Smooth muscle cell (in vitro differentiated cells): Measurements from ENCODE around the gene CD34. TPM values are rescaled to one million over a fixed set of nuclear protein-coding genes. Genes with fewer than 3 reads are reported as not detected.

Source experiments
- DNase-seq: peaks from one replicate; lab custom pipeline; 2025; ENCODE audit not compliant: unreplicated experiment; lab: John Stamatoyannopoulos, UW
- H2AFZ ChIP-seq: fragments of 200-600 bp; sonication (generic); 2 replicates; pipeline ENCODE4 v1.6.0; 2016; ENCODE audit warnings: antibody characterized with exemption, low read depth, mild to moderate bottlenecking
- H3F3A ChIP-seq: fragments of 200-600 bp; sonication (generic); 2 replicates; pipeline ENCODE4 v1.6.0; 2017; ENCODE audit warnings: antibody characterized with exemption, low read depth
- H3K27ac ChIP-seq: fragments of 200-600 bp; sonication (generic); 2 replicates; pipeline ENCODE4 v1.5.1; 2016; ENCODE audit warnings: low read depth, mild to moderate bottlenecking
- H3K27me3 ChIP-seq: fragments of 200-600 bp; sonication (generic); 2 replicates; pipeline ENCODE4 v1.6.1; 2016; ENCODE audit warnings: low read depth, mild to moderate bottlenecking
- H3K36me3 ChIP-seq: fragments of 200-600 bp; sonication (generic); 2 replicates; pipeline ENCODE4 v1.5.1; 2016; ENCODE audit warnings: low read depth
- H3K4me1 ChIP-seq: fragments of 200-600 bp; sonication (generic); 2 replicates; pipeline ENCODE4 v1.5.1; 2016; ENCODE audit warnings: low read depth
- H3K4me2 ChIP-seq: fragments of 200-600 bp; sonication (generic); 2 replicates; pipeline ENCODE4 v1.6.0; 2016; ENCODE audit warnings: mild to moderate bottlenecking
- H3K4me3 ChIP-seq: fragments of 200-600 bp; sonication (generic); 2 replicates; pipeline ENCODE4 v1.5.1; 2016; ENCODE audit warnings: mild to moderate bottlenecking
- H3K79me2 ChIP-seq: fragments of 200-600 bp; sonication (generic); 2 replicates; pipeline ENCODE4 v1.6.0; 2016; ENCODE audit warnings: low read depth, mild to moderate bottlenecking
- H3K9ac ChIP-seq: fragments of 200-600 bp; sonication (generic); 2 replicates; pipeline ENCODE4 v1.6.0; 2016; ENCODE audit warnings: low read depth
- H3K9me3 ChIP-seq: fragments of 200-600 bp; sonication (generic); replicated peaks from 2 replicates; pipeline ENCODE4 v1.5.1; 2016; ENCODE audit warnings: low read depth
- H4K20me1 ChIP-seq: fragments of 200-600 bp; sonication (generic); 2 replicates; pipeline ENCODE4 v1.6.0; 2016; ENCODE audit warnings: low read depth
- WGBS: methylation state at CpG from one replicate; pipeline ENCODE4 v1.1.7; 2016; ENCODE audit warnings: low lambda C conversion rate; 5-methylcytosine and 5-hydroxymethylcytosine counted together
- polyA plus RNA-seq: library from polyadenylated mRNA; unstranded; fragments of >200 nt; fragmentation: Nextera tagmentation; extraction: Ambion mirVana; gene quantifications from 2 replicates; pipeline ENCODE4 v1.2.1, GENCODE V29; 2016
- total RNA-seq: library from RNA; depleted of rRNA; stranded (reverse); fragments of >200 nt; gene quantifications from 2 replicates; pipeline ENCODE4 v1.2.3, GENCODE V29; 2014
- TF ChIP-seq, protein P1 (sequence below): fragments of 200-600 bp; sonication (generic); IDR thresholded peaks from 2 replicates; pipeline ENCODE4 v1.5.1; 2017; ENCODE audit warnings: borderline replicate concordance, mild to moderate bottlenecking, antibody characterized with exemption; ENCODE audit not compliant: insufficient read depth, poor library complexity, severe bottlenecking

CD34 gene
- total and polyA plus RNA-seq, 2 experiments from 2014 or later, result not detected

DNA sequence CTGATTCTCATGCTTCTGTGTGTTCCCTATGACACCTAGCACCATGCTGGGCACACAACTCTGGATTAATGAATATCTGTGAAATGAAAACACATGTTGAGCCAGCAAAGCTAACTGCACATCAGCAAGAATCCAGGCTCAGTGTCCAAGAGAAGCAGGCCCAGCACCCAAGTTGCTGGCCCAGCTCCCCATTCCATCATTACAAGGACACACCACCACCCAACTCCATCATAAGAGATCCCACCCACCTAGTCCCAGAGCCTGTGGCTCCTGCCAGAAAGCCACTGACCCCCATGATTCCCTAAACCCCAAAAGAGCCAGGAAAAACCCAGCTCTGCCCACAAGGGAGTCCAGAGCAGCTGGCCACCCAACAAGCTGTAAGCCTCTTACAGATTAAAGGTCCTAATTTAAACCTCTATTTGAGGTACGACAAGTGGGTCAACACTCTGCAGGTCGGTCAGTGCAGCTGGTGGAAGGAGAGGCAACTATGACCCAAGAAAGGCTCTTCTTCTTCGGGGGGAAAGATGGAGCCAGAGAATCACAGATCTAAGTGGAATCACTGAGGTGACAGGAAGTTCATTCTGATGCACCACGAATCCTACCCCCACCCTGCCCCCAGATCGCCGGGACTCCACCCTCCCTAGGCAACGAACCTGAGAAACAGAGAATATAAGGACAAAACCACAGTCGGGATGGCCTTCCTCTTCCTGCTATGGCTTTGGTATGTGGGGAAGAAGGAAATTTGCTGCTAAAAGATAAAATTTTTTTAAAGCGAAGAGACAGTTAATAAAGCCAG is 58.2 kb downstream of the CD34 start:
- TF ChIP-seq, protein P1, sequence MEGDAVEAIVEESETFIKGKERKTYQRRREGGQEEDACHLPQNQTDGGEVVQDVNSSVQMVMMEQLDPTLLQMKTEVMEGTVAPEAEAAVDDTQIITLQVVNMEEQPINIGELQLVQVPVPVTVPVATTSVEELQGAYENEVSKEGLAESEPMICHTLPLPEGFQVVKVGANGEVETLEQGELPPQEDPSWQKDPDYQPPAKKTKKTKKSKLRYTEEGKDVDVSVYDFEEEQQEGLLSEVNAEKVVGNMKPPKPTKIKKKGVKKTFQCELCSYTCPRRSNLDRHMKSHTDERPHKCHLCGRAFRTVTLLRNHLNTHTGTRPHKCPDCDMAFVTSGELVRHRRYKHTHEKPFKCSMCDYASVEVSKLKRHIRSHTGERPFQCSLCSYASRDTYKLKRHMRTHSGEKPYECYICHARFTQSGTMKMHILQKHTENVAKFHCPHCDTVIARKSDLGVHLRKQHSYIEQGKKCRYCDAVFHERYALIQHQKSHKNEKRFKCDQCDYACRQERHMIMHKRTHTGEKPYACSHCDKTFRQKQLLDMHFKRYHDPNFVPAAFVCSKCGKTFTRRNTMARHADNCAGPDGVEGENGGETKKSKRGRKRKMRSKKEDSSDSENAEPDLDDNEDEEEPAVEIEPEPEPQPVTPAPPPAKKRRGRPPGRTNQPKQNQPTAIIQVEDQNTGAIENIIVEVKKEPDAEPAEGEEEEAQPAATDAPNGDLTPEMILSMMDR, result no peak
- H3K36me3 ChIP-seq, result no peaks in the 10 kb centered on the region
- H3K4me2 ChIP-seq, result no peak overlapping the region
- DNase-seq, result no peak
- no peaks in the 10 kb centered on the region for H3K9me3 ChIP-seq
- no peak overlapping the region for H3K9ac ChIP-seq
- 83% methylated on average over 9 of the region's 9 CpGs for WGBS
- H3K4me3 ChIP-seq, result no peak overlapping the region
- no peaks in the 10 kb centered on the region for H3K27me3 ChIP-seq
- no peaks in the 10 kb centered on the region for H4K20me1 ChIP-seq
- H3K27ac ChIP-seq, result no peak overlapping the region
- H3K79me2 ChIP-seq, result no peaks in the 10 kb centered on the region
- no peaks in the 10 kb centered on the region for H3K4me1 ChIP-seq
- H3F3A ChIP-seq, result no peaks in the 10 kb centered on the region
- H2AFZ ChIP-seq, result no peak overlapping the region

DNA sequence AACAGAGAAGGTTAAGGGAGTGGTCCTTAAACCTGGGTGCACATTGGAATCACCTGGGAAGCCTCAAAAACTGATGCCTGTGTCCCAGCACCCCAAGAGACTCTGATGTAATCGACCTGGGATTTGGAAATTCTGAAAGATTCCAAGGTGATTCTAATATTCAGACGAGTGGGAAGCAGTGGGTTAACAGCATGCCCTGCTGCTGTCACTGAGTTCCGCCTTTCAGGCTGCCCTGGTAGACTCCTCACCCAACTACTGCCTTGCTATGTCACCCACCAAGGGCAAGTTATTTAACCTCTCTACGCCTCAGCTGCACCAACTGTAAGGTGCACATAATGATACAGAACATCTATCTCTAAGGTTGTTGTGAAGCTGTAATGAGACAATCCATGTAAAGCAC is 59.2 kb downstream of the CD34 start:
- H3K27me3 ChIP-seq, result no peaks in the 10 kb centered on the region
- no peak for DNase-seq
- no peak overlapping the region for H3K27ac ChIP-seq
- no peaks in the 10 kb centered on the region for H4K20me1 ChIP-seq
- H2AFZ ChIP-seq, result no peak overlapping the region
- no peaks in the 10 kb centered on the region for H3K79me2 ChIP-seq
- no peak overlapping the region for H3K9ac ChIP-seq
- no peak overlapping the region for H3K4me3 ChIP-seq
- TF ChIP-seq, protein P1, result no peak
- H3F3A ChIP-seq, result no peaks in the 10 kb centered on the region
- H3K4me1 ChIP-seq, result no peaks in the 10 kb centered on the region
- no peak overlapping the region for H3K4me2 ChIP-seq
- H3K9me3 ChIP-seq, result no peaks in the 10 kb centered on the region
- H3K36me3 ChIP-seq, result no peaks in the 10 kb centered on the region
- WGBS, result 92% methylated on average over 4 of the region's 4 CpGs

DNA sequence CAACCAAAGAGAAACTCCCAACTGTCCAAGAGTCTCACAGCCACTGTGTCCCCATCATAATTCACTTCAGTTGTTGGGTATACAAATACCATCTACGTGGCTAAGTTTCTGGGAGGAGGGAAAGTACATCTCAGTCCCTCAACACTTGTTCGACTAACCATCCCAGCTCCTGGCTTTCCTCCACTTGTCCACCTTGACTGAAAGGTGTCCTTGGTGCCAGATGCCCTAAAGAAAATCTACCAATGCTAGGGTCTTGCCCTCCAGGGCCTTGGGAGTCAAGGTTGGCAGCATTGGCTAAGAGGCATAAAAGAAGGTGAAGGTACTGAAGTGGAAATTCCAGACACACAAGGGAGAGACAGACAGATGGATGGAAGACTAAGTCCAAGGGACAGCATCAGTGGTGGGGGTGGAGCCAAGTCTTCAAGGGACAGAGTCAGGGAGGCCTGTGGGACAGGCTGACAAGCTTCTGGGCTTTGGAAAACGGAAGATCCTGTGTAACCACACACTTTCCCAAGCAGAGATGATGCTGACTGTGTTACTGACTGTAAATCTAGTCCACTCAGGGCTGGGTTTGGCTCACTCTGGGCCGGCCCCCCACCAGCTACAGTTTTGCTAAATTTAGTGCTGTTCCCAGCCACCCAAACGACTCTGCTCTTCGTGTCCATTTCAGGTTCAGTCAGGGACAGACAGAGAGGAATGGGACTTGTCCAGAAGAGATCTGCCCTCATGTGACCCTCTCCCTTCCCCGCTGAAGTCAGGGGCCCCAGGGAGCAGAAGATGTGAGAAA is 60.1 kb downstream of the CD34 start:
- no peaks in the 10 kb centered on the region for H3K79me2 ChIP-seq

More for the DNA sequence above, 60.1 kb downstream of the CD34 start:
- H2AFZ ChIP-seq, result no peak overlapping the region
- no peak overlapping the region for H3K9ac ChIP-seq
- H3F3A ChIP-seq, result no peaks in the 10 kb centered on the region
- H3K4me3 ChIP-seq, result no peak overlapping the region
- DNase-seq, result no peak
- no peaks in the 10 kb centered on the region for H3K4me1 ChIP-seq
- H3K27ac ChIP-seq, result no peak overlapping the region
- H3K27me3 ChIP-seq, result no peaks in the 10 kb centered on the region
- WGBS, result 87% methylated on average over 7 of the region's 7 CpGs
- H4K20me1 ChIP-seq, result no peaks in the 10 kb centered on the region
- TF ChIP-seq, protein P1, result no peak
- H3K4me2 ChIP-seq, result no peak overlapping the region
- no peaks in the 10 kb centered on the region for H3K9me3 ChIP-seq
- no peaks in the 10 kb centered on the region for H3K36me3 ChIP-seq
